ENCODE results near the gene ZNF134.

The ZNF134 gene

DNA sequence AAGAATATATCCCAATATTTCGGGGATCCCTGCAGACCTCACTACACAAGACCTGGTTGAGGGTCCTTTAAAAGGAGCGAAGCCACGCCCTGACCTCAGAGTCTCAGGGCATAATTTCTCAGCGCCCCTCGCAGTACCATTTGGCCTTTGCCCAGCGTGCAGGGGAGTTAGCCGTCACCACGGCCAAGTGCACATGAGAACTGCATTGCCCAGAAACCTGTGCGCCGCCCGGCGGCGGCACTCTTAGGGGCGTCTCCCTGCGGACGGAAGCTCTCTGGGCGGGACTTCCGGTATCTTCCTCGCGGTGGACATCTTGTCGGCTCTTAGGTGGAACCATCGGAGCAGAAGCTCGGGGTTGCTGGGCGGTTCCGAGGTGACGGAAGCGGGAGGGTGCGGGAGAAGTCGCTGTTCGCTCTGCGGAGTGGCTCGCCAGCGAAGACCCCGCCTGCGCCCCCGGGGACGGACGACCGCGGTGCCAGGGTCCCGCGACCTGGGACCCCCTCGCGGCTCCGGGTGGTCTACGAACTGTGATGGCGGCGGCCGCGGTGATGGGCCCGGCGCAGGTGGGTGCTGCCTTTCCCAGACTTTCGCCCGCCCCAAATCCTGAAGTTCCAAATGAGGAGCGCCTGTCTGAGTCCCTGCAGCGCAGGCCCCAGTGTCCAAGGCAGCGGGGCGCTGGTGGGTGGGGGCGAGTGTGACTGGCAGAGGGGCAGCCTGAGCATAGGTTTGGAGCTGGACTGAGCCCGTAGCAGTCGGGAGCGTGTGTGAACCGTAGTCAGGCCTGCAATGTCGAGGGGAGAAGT is at the start of gene ZNF134:
Gene ZNF134, plus strand, starts transcription at position 302 of the 803 bp plus-strand sequence. CDS start 5,227 bp downstream, outside the sequence.
- in situ Hi-C loops (cut with MboI; ENCODE audit: low sequenced_read_pairs), result no loop called here

DNA sequence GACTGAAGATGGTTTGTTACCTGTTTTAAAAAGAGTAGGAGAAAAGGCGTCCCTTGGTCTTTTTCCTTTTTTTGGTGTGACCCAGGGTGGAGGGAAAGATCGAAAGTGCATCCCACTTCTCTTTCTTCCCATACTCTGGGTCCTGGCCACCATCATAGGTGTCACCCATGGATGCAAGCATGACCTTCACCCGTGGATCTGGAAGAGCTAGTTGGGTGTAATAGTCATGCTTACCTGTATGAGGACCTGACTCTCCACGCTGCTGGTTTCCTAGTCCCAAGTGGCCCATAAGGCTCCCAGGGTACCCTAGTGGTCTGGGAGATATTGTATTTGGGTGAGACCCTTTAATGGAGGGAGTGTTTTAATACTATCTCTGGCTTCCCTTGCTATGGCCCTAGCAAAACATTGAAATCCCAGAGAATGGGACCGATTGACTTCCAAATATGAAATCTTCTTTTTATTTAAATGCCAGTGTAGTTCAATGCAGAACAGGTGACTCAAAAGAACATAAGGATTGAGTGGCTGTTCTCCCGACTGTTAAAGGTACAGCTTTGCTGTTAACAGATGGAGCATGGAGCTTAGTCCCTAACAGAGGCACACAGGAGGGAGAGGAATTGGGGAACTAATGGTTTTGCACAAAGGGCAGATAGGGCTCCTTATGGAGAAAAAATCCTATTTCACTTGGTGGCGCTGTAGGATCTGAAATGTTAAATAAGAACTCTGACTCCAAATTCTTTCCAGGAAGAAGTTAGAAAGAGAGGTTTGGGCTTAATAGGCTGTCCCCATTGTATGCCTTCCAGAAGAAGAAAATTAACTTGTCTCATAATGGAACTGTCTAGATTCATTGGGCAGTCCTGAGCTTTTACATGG is 47.4 kb upstream of the ZNF134 start:
- in situ Hi-C loops (cut with MboI; ENCODE audit: low sequenced_read_pairs), result no loop called here

DNA sequence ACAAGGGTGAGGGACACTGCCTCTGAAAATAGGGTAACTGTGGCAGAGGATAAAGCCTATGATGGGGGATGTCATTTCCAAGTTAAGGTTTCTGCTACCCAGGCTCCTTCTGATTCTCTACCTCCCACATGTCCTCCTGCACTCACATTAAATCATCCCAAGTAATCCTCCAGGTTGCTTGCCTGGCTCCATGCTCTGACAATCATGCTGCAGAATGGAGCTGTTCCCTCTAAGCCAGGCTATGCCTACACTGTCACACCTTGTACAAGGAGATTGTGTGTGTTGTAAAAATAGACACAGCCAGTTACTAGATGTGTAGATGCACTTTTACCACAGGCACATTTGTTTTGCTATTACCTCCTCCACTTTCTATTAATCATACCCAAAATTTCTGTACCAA is 43.3 kb upstream of the ZNF134 start:
- in situ Hi-C loops (cut with MboI; ENCODE audit: low sequenced_read_pairs), result no loop called here

DNA sequence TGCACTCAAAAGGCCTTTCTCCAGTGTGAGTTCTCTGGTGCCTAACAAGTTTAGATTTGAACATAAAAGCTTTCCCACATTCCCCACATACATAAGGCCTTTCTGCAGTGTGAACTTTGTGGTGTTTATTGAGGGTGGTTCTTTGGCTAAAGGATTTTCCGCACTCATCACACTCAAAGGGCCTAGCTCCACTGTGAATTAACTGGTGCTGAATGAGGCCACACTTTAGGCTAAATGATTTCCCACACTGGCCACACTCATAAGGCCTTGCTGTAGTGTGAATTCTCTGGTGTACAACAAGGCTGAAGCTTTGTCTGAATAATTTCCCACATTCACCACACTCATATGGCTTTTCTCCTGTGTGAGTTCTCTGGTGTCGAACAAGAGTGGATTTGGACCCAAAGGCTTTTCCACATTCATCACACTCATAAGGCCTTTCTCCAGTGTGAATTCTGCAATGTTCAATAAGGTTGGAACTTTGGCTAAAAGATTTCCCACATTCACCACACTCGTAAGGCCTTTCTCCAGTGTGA is 41.6 kb upstream of the ZNF134 start:
- in situ Hi-C loops (cut with MboI; ENCODE audit: low sequenced_read_pairs), result no loop called here

DNA sequence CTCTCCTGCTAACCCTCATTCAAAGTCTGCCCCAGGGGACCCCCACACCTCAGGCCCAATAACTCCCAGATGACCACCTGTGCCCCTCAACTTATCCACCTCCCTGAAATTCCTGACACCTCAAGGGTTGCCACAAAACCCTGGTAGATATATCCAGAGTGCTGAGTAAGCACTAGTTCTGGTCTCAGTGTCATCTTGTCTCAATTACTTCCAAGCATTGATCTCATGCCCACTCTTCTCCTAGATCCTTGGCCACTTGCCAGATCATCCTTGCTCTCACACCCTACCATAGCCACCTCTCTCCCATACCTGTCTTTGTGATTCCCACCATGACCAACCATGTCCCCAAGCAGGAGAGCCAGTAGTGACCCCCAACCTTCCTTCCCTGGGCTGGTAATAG is 37.4 kb upstream of the ZNF134 start:
- in situ Hi-C loops (cut with MboI; ENCODE audit: low sequenced_read_pairs), result no loop called here

DNA sequence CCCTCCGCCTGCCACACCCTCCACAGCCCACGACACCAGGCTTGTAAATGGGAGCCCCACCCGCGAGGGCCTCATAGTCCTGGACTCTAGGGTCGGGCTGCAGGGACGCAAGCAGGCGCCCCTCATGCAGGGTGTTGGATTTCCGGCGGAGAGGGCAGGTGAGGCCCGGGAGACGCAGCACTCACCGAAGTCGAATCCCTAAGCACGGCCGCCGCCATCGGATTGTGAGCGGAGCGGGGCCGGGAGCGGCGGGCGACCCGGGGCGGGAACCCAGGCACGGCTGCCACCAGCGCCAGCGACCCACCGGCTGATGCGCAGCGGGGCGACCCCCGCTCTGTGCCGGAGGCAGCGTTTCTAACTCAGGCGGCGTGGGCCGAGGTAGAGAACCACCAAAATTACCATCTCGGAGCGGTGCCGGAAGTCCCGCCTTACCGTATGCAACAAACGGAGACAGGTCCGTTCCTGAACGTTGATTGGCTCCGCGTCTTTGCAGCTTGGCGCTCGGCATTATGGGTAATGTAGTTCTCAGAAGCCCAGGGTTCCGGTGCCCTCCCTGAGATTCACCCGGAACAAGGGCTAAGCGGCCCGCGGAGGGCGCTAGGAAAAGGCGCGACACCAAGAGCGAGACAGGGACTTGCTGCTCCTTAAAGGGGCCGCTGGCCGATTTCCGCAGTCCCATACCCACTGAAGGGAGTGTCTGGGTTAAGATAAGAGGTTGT is 35.4 kb upstream of the ZNF134 start, which contains the start of gene ZNF416:
Gene ZNF416, minus strand, starts transcription at position 425 of the 719 bp plus-strand sequence. Its CDS starts 207 bp downstream, at position 218.
- in situ Hi-C loops (cut with MboI; ENCODE audit: low sequenced_read_pairs), result no loop called here

DNA sequence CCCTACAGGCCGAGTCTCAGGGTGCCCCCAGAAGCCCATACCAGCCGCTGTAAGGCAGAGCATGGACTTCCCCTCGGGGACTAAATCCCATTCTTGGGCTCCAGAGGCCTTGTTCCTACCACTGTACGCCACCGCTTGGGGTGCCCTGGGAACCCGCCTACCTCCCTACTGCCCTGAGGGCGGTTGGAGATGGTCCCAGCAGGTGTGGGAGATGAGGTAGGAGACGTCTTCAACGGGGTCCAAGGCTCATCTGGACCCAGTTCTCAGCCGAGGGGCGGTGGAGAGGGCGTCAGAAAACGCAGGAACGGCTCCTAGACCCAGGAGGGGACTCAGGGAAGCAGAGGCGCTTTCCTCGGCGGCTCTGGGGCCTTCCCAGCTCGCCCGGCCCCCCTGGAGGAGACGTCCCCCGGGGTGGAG is 30.9 kb upstream of the ZNF134 start:
- in situ Hi-C loops (cut with MboI; ENCODE audit: low sequenced_read_pairs), result no loop called here

DNA sequence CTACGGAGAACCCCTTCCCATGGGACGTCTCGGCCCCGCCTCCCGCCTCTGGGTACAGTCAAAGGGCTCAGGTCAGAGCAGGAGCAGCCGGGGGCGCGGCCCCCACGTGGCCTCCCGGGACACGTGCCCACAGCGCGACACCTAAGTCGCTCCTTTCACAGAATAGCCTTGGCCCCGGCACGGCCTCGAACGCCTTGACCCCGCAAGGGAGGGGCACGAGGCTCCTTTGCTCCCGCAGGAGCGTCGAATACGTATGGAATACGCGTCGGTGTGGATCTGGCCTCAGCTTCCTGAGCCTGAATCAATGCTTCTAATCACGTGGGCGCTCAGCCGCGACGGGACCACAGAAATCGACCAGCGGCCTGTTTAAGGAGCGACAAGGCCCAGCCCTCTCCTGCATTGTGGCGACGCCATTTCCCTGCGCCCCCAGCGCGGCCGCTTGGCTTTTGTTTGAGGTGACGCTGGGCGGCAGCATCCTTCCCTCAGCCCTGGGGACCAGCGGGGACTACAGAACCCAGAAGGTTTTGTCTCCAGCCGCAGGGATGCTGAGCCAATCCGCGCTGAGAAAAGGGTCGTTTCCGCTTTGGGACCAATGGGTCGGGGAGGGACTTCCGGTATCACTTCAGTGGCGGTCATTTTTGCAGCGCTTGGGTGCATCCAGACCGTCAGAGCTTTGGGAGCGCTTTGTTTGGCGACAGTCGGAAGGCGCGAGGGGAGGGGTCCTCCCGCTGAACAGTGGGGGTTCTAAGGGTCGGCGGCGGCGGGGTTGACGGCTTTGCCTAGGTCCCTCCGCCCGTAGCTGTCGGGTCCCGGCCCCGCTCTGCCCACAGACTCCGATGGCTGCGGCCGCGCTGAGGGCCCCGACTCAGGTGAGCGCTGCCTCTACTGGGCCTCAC is 30.3 kb upstream of the ZNF134 start, which contains the start of gene ZIK1:
Gene ZIK1, plus strand, starts transcription at position 625 of the 896 bp plus-strand sequence. Its CDS starts 212 bp downstream, at position 837.
- in situ Hi-C loops (cut with MboI; ENCODE audit: low sequenced_read_pairs), result no loop called here

DNA sequence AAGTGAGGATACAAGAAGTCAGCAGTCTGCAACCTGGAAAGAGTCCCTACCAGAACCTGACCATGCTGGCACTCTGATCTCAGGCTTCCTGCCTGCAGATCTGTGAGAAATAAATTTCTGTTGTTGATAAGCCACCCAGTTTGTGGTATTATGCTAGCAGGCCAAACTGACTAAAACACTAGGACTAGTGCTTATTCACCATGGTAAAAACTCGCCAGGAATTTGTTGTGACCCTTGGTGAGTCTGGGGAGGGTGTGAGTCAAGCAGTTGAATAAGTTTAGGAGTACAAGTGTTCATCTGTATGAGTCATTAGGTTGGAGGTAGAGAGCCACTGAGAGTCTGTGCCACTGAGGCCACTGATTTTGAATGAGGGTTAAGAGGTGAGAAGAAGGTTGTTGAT is 26.5 kb upstream of the ZNF134 start:
- in situ Hi-C loops (cut with MboI; ENCODE audit: low sequenced_read_pairs), result no loop called here

DNA sequence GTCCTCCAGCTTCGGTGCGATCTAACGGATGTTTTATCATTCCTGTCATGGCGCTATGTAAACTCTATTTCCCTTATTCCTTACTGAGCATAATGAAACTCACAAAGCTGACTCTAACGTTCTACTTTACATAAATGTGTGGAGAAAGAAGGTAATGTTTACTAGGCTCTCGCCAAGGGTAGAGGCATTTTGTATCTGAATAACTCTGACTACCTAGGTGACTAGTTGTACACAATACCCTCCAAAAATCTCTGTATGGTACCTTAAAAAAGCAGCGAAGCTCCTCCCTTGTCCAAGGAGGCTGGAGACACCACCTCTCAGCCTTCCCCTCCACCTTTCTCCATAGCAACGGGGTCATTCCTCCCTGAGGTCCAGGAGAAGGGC is 14.7 kb upstream of the ZNF134 start:
- in situ Hi-C loops (cut with MboI; ENCODE audit: low sequenced_read_pairs), result no loop called here

DNA sequence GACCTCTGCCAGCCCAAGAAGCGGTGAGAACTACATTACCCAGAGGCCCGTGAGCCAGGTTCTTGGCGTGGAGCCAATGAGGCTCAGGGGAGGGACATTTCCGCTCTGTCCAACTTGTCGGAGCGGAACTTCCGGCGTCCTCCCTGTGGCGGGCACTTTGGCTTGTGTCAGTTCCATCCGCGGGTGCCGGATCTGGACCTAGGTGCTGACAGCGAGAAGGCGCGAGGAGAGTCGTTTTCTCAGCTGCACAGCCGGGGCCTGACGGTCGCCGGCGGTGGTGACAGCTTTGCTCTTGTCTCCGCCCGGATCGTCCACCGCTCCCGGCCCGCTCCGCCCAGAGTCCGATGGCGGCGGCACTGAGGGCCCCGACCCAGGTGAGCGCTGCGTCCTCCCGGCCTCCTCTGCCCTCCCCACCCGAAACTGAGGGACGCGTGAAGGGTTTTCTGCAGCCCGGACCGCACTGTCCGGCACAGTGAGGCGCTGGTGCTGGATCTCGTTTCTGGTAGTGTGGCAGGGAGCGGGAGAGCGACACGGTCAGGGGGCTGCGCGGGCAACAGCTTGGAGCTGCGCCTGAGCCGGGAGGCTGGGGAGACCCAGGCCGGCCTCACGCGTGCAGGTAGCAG is 14.2 kb upstream of the ZNF134 start, which contains the start of gene ZNF530:
Gene ZNF530, plus strand, starts transcription at position 125 of the 623 bp plus-strand sequence. CDS start 4,461 bp downstream, outside the sequence.
- in situ Hi-C loops (cut with MboI; ENCODE audit: low sequenced_read_pairs), result no loop called here

DNA sequence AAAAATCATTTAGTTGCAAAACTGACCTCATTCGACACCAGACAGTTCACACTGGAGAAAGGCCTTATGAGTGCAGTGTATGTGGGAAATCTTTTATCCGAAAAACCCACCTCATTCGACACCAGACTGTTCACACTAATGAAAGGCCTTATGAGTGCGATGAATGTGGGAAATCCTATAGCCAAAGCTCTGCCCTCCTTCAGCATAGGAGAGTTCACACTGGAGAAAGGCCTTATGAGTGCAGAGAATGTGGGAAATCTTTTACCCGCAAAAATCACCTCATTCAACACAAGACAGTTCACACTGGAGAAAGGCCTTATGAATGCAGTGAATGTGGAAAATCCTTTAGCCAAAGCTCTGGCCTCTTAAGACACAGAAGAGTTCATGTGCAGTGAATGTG is 7.1 kb upstream of the ZNF134 start:
- in situ Hi-C loops (cut with MboI; ENCODE audit: low sequenced_read_pairs), result no loop called here

DNA sequence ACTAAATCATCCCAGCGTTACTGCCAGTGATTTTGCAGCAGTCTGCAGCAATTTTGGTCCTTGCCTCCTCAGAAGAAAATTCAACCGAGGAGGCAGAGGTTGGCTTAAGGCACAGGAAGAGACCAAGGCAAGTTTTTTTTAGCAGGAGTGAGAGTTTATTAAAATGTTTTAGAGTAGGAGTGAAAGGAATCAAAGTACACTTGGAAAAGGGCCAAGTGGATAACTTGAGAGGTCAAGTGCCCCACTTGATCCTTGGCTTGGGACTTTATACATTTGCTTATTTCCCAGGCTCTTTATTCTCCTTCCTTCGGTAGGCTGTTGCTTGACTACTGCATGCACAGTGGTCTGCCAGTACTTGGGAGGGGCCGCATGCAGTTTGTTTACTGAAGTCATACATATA is 2.9 kb upstream of the ZNF134 start:
- in situ Hi-C loops (cut with MboI; ENCODE audit: low sequenced_read_pairs), result no loop called here

DNA sequence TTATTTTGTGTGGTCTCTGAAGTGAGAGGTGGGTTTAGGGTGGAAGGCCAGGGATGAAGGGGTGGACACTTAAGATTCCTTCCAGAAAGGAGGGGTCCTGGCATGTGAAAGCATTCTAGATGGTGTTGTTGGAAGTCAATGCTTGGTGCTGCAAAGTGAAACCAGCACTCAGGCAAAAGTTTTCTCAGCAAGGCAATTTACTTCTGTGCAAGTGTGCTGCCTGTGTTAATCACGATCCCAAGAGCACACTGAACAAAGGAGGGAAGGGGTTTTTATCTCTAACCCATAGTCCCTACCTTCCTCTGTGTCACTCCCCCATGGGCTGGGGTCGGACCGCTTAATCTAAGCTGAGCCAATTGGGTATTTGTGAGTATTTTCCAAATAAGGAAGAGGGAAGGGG is 1.3 kb downstream of the ZNF134 start:
- in situ Hi-C loops (cut with MboI; ENCODE audit: low sequenced_read_pairs), result no loop called here

DNA sequence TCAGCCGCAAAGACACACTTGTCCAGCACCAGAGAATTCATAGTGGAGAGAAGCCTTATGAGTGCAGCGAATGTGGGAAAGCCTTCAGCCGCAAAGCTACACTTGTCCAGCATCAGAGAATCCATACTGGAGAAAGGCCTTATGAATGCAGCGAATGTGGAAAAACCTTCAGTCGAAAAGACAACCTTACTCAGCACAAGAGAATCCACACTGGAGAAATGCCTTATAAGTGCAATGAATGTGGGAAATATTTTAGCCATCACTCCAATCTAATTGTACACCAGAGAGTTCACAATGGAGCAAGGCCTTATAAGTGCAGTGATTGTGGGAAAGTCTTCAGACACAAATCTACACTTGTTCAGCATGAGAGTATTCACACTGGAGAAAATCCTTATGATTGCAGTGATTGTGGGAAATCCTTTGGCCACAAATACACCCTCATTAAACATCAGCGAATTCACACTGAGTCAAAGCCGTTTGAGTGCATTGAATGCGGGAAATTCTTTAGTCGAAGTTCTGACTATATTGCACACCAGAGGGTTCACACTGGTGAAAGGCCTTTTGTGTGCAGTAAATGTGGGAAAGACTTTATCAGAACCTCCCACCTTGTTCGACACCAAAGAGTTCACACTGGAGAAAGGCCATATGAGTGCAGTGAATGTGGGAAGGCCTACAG is 6.8 kb downstream of the ZNF134 start:
- in situ Hi-C loops (cut with MboI; ENCODE audit: low sequenced_read_pairs), result no loop called here

DNA sequence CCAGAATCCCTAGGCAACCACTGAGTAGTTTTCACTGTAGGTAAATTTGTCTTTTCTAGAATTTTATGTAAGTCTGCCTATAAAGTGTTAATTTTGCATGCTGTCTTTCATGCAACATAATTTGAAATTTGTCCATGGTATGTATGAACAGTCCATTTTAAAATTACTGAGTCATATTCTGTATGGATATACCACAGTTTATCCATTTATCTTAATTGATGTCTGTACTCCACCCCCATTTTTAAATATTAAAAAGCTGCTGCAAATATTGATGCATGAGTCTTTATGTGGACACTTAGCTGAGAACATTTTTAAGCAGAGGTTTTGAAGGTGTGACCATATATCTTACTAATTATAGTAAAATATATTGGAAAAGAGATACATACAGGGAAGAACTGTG is 9.0 kb downstream of the ZNF134 start:
- in situ Hi-C loops (cut with MboI; ENCODE audit: low sequenced_read_pairs), result no loop called here

DNA sequence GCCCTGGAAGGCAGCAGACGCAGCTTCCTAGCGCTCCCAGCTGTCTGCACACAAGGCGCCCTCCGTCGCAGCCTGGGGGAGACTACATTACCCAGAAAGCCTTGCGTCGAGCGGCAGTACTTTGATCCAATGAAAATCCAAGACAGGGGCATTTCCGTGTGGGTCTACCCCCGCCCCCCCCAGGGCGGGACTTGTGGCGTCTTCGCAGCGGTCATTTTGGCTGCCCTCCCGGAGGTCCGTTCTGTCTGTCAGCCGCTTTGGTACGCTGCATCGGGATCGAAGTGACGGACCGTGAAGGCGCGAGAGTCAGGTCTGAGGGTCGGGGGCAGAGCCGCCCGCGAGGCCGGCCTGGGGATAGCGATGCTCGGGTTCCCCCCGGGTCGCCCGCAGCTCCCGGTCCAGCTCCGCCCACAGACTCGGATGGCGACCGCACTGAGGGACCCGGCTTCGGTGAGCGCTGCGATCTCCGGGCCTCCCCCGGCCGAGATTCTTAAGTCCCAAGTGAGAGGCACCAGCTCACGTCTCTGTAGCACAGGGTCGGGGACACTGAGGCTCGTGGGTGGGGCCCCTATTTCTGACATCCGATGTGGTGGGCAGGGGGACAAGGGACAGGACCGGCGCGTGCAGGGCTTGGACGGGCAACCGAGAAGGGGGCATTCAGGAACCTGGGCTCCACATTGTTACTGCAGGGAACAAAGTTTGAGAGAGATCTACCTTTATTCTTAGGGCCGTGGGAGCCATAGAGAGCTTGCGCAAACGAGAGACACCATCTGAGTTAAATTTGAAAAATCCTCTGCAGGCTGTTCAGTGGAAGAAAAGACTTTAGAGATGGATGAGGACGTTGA is 19.2 kb downstream of the ZNF134 start, which contains the start of gene ZNF211:
Gene ZNF211, plus strand, starts transcription at position 182 of the 845 bp plus-strand sequence. Its CDS starts 179 bp downstream, at position 361.
- in situ Hi-C loops (cut with MboI; ENCODE audit: low sequenced_read_pairs), result no loop called here

DNA sequence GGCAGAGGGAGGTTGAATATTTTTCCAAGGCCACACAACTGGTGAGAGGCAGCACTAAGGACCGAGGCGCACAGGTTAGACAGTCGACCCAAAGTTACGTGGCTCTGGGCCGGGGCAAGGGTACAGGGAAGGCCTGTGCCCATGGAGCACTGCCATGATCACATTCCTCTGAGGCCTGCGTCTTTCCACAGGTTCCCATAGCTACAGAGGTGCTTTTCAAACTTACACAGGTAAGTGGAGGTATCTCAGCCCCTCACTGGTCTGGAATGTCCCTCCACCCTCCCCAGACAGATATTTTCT is 19.7 kb downstream of the ZNF134 start:
- in situ Hi-C loops (cut with MboI; ENCODE audit: low sequenced_read_pairs), result no loop called here
